Mammary epithelial cell (primary cell): ENCODE measurements around the gene NDUFC1.

ENCODE experiments used
- EZH2 ChIP-seq: IDR thresholded peaks from 2 replicates; pipeline ENCODE4 v1.6.1; 2012; ENCODE audit warnings: low read length, inconsistent platforms, borderline replicate concordance
- TF ChIP-seq, protein P1 (sequence below), 2 donors: IDR thresholded peaks in 1 of 2; conservative IDR thresholded peaks in 1 of 2; 2 replicates each; pipeline ENCODE4 v1.5.1; 2011 to 2012; ENCODE audit warnings: inconsistent platforms in 2 of 2, low read length in 2 of 2, mild to moderate bottlenecking in 2 of 2, control low read depth in 1 of 2, low read depth in 1 of 2; ENCODE audit not compliant: insufficient read depth in 1 of 2; ENCODE audit errors: extremely low read depth in 1 of 2

DNA sequence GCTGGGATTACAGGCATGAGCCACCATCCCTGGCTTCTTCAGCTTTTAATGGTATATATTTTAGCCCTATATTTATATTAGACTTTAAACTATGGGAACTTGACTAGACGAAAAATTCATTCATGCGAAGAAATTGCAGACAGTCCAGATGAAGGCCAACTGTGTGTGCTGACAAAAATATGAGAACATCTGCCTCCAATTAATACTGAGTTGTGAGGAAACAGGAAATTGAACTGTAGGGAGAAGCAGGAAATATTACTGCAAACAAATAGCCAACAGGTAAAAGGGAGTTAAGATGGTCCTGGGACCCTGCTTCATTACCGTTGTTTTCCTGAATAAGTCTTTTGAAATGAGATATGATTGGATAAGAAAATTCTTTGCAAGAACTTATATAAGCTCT is 48.6 kb downstream of the NDUFC1 start:
- TF ChIP-seq, protein P1, sequence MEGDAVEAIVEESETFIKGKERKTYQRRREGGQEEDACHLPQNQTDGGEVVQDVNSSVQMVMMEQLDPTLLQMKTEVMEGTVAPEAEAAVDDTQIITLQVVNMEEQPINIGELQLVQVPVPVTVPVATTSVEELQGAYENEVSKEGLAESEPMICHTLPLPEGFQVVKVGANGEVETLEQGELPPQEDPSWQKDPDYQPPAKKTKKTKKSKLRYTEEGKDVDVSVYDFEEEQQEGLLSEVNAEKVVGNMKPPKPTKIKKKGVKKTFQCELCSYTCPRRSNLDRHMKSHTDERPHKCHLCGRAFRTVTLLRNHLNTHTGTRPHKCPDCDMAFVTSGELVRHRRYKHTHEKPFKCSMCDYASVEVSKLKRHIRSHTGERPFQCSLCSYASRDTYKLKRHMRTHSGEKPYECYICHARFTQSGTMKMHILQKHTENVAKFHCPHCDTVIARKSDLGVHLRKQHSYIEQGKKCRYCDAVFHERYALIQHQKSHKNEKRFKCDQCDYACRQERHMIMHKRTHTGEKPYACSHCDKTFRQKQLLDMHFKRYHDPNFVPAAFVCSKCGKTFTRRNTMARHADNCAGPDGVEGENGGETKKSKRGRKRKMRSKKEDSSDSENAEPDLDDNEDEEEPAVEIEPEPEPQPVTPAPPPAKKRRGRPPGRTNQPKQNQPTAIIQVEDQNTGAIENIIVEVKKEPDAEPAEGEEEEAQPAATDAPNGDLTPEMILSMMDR (conservative IDR thresholded peaks at IDR 0.05 in 1 of 2, IDR thresholded peaks at IDR 0.05 in 1 of 2; ENCODE audit: extremely low read depth in 1 of 2, insufficient read depth in 1 of 2, low read depth in 1 of 2, low read length in 2 of 2), result no peak
- TF ChIP-seq EZH2, result no peak
